Stimulated activated naive B cell treated with anti-CD40 and anti-IgM and Interleukin-4, amounts not matched to agents 10 μg/mL and 1 μg/mL and 100 μg/mL, for 72 hours (primary cell): ENCODE data around the gene TPX2.
"Not testable (repeated sequence)": the region's sequence is repeated elsewhere in the genome, so short reads cannot be mapped to it uniquely, and the experiment has no call there.

Experiments
- ATAC-seq, 2 donors: fragments of 150-1000 bp; cut with Tn5 transposase; replicated peaks; 2 replicates each; pipeline ENCODE4 v1.10.0; 2021; ENCODE audit warnings: moderate library complexity in 1 of 2
- DNase-seq: peaks from one replicate; pipeline ENCODE4 v3.0.0; 2021
- H3K27ac Mint-ChIP-seq: one replicate; pipeline ENCODE4 v1.8.0; 2022; ENCODE audit warnings: mild to moderate bottlenecking, mixed read lengths
- H3K27me3 Mint-ChIP-seq, 2 donors: one replicate each; pipeline ENCODE4 v1.8.0; 2022; ENCODE audit warnings: mixed read lengths in 2 of 2
- H3K36me3 Mint-ChIP-seq, 2 donors: one replicate each; pipeline ENCODE4 v1.8.0; 2022; ENCODE audit warnings: mixed read lengths in 2 of 2, mild to moderate bottlenecking in 1 of 2
- H3K4me1 Mint-ChIP-seq, 2 donors: one replicate each; pipeline ENCODE4 v1.8.0; 2022; ENCODE audit warnings: mixed read lengths in 2 of 2, mild to moderate bottlenecking in 1 of 2
- H3K4me3 Mint-ChIP-seq, 2 donors: one replicate each; pipeline ENCODE4 v1.8.0; 2022; ENCODE audit warnings: mild to moderate bottlenecking in 2 of 2, mixed read lengths in 2 of 2, moderate library complexity in 1 of 2
- H3K9me3 Mint-ChIP-seq, 2 donors: one replicate each; pipeline ENCODE4 v1.8.0; 2022; ENCODE audit warnings: mixed read lengths in 2 of 2, mild to moderate bottlenecking in 1 of 2

The TPX2 gene

DNA sequence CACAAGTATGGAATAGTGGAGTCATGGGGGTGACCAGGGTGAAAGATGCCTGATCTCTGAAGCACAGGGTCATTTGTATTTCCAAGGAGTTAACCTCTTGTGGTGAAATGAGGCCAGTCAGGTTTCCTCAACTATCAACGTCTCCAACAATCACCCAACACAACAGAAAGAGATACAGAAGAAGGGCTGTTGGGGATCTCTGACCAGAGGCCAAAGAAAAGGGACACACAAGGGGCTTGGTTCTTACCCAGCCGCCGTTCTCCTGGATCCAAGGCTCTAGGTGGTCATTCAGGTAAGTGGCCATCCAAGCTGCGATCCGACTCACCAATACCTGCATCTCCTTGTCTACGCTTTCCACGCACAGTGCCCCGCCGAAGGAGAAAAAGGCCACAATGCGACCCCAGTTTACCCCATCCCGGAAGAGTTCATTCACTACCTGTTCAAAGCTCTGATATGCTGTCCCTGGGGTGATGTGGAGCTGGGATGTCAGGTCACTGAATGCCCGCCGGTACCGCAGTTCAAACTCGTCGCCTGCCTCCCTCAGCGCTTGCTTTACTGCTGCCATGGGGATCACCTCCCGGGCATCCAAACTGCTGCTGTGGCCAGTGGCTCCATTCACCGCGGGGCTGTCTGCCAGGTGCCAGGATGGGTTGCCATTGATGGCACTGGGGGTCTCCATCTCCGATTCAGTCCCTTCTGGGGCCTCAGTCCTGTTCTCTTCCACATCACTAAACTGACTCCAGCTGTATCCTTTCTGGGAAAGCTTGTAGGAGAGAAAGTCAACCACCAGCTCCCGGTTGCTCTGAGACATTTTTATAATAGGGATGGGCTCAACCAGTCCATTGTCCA, 17.5 kb upstream of the TPX2 start:
- Mint-ChIP-seq H3K4me1 (peaks cover 15 to 35% of the 10 kb centered on the region in 2 donors), H3K27me3 (no peaks in the 10 kb centered on the region), H3K36me3 (peaks cover 53 to 59% of the 10 kb centered on the region in 2 donors), H3K9me3 (no peaks in the 10 kb centered on the region), H3K4me3 (peak overlapping the region; percentile 91 to 97), H3K27ac (peak overlapping the region; percentile 98)
- no peak for DNase-seq
- ATAC-seq, result no peak

DNA sequence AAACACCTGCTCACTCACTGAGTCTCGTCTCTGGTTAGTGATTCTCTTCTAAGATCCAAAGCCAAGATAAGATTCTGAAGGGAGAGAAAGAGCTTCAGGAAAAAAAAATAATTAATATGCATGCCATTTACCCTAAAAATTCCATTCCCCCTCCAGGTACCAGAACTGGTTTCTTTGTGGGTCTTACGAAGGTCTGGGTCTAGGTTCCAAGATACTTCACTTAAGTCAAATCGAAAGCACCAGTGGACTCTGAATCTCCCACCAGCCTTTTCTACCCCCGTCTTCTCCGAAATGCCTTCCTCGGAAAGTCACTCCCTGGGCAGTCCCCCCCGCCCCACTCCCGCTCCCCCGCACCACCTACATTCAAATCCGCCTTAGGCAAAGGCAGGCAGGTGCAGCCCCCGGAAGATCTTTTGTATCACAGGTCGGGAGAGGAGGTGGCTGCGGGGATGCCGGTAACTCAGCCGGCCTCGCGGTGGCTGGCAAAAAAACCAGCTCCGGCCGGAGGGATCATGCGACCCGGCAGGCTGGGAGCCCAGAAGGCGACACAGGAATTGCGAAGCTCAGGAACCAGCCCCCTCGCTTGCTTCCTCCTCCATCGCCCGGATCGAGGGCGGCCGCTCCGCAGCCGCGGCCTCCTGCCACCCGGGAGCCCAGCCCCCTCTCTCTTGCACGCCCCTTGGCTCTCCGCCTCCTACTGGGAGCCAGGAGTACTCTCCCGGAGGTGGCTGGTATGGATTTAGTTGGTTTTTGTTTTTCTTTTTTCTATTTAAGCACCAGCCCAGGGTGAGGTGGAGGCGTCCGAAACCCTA, 16.6 kb upstream of the TPX2 start, which contains the start of gene BCL2L1:
Gene BCL2L1, minus strand, starts transcription at position 612 of the 812 bp plus-strand sequence. CDS start 650 bp downstream, outside the sequence.
- Mint-ChIP-seq H3K36me3 (peaks cover 50 to 52% of the 10 kb centered on the region in 2 donors), H3K9me3 (no peaks in the 10 kb centered on the region), H3K27ac (peak within 1 kb of the TSS; percentile 98), H3K4me1 (peaks cover 11 to 27% of the 10 kb centered on the region in 2 donors), H3K27me3 (no peaks in the 10 kb centered on the region), H3K4me3 (peak within 1 kb of the TSS; percentile 91 to 97)
- ATAC-seq (peak; percentile 39 to 49), DNase-seq (peak; percentile 74)

DNA sequence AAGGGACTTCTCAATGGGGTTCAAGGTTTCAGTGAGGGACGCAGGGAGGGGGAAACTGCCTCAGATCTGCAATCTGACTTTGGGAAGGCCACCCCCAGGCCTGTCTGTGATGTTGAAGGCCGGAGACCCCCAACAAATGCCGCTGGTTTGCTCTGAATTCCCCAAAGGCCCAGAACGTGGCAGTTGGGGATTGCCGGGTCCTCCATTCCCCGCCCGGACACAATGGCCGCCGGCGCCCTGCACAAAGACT, 16.1 kb upstream of the TPX2 start:
- no peaks in the 10 kb centered on the region for H3K27me3 Mint-ChIP-seq
- peak overlapping the region; percentile 91 to 97 for H3K4me3 Mint-ChIP-seq
- peaks cover 45 to 46% of the 10 kb centered on the region in 2 donors for H3K36me3 Mint-ChIP-seq
- peak; percentile 44 to 47 for ATAC-seq
- no peaks in the 10 kb centered on the region for H3K9me3 Mint-ChIP-seq
- DNase-seq, result no peak
- peak overlapping the region; percentile 98 for H3K27ac Mint-ChIP-seq
- peaks cover 6 to 21% of the 10 kb centered on the region in 2 donors for H3K4me1 Mint-ChIP-seq

DNA sequence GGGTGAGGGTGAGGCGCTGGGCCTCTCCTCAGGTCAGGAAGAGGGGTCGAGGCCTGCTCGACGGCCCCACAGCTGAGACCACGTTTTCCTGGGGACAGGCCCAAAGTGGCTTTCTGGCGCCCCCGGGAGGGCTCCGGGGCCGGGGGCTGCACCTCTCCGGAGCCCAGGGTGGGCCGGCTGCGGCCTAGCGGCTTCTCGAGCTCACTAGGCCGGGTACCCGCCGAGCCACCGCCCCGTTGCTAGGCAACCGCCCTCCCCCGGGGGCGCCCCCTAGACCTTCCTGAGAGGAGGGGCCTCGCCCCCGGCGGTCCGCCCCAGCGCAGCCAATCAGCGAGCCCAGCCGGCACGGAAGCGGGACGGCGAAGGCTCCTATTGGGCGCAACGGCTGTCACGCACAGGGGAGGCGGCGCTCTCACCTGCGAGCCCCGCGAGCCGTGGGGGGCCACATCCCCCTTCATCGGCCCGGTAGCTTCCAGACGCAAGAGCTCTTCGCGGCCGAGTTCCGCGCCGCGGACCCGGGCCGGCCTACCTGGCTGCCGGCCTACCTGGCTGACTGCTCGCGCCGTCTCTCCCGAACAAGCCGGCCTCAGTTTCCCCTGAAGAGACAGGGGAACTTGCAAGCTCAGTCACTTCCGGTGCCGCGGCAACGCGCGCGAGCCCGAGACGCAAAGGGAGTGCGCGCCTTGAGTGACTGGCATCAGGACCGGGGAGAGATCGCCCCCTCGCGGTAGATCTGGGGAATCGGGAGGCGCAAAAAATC, 15.6 kb upstream of the TPX2 start:
- Mint-ChIP-seq H3K27me3 (no peaks in the 10 kb centered on the region), H3K27ac (peak overlapping the region; percentile 98), H3K9me3 (no peaks in the 10 kb centered on the region), H3K4me1 (peaks cover 5 to 17% of the 10 kb centered on the region in 2 donors), H3K36me3 (peaks cover 43 to 44% of the 10 kb centered on the region in 2 donors), H3K4me3 (peak overlapping the region; percentile 91 to 97)
- ATAC-seq (peak; percentile 85 to 90), DNase-seq (peak; percentile 99)

DNA sequence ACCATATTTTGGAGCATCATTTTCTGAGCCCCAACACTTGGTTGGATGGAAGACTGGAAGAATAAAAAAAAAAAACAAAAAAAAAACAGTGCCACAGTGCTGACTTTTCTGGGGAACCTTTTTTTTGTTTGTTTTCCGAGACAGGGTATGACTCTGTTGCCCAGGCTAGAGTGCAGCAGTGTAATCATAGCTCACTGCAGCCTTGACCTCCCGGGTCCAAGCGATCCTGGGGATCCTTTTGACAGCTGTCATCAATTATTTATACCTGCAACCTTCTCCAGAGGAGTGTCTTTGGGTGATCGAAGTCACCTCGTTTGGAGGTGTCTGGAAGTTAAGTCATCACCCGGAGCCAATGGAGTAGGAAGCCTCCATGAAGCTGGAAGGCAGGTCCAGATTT, 7.8 kb upstream of the TPX2 start:
- no peaks in the 10 kb centered on the region for H3K9me3 Mint-ChIP-seq
- ATAC-seq (no peak), DNase-seq (no peak)
- H3K4me3 Mint-ChIP-seq, result no peak overlapping the region
- no peaks in the 10 kb centered on the region for H3K27me3 Mint-ChIP-seq
- no peaks in the 10 kb centered on the region for H3K4me1 Mint-ChIP-seq
- no peaks in the 10 kb centered on the region for H3K36me3 Mint-ChIP-seq
- H3K27ac Mint-ChIP-seq, result no peak overlapping the region

DNA sequence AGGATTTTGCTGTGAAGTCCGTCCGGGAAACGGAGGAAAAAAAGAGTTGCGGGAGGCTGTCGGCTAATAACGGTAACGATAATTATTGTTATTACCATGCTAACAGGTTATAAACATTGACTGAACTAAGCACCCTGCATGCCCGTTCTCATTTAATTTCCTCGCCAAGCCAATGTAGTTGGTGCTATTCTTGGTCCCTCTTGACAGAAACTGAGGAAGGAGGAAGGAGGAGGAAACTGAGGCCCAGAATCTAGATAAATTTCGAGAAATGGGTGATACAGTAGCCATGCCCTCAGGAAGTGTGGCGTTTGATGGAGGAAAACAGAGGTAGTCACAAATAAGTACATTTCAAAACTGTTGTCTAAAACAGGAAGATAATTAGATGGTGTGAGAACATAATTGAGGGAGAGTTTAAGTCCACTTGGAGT, 474 bp downstream of the TPX2 start:
- Mint-ChIP-seq H3K4me1 (no peaks in the 10 kb centered on the region), H3K27ac (no peak overlapping the region), H3K27me3 (no peaks in the 10 kb centered on the region), H3K9me3 (no peaks in the 10 kb centered on the region), H3K36me3 (no peaks in the 10 kb centered on the region), H3K4me3 (no peak overlapping the region)
- ATAC-seq (peak; percentile 3 to 13), DNase-seq (no peak)

DNA sequence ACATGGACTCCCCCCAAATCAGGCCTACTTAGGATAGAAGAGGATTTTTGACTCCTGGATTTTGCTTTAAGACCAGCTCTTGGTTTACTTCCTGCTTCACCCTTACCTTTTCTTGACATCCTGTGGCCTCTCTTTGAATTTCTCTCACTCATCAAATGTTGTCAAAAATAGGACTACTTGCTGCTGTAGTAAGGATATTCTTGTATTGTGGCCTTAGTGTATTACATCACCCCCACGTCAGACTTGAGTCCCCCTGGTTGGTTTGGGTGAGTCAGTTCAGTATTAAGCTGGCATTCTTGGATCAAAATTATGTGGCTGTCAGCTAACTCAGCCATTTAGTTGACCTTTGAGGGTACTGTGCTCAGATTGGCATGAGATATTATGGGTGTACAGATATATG, 1.1 kb downstream of the TPX2 start:
- no peaks in the 10 kb centered on the region for H3K36me3 Mint-ChIP-seq
- no peaks in the 10 kb centered on the region for H3K9me3 Mint-ChIP-seq
- no peak overlapping the region for H3K4me3 Mint-ChIP-seq
- DNase-seq, result no peak
- H3K4me1 Mint-ChIP-seq, result no peaks in the 10 kb centered on the region
- H3K27me3 Mint-ChIP-seq, result no peaks in the 10 kb centered on the region
- no peak overlapping the region for H3K27ac Mint-ChIP-seq
- ATAC-seq, result peak in 1 of 2 donors; percentile 30

DNA sequence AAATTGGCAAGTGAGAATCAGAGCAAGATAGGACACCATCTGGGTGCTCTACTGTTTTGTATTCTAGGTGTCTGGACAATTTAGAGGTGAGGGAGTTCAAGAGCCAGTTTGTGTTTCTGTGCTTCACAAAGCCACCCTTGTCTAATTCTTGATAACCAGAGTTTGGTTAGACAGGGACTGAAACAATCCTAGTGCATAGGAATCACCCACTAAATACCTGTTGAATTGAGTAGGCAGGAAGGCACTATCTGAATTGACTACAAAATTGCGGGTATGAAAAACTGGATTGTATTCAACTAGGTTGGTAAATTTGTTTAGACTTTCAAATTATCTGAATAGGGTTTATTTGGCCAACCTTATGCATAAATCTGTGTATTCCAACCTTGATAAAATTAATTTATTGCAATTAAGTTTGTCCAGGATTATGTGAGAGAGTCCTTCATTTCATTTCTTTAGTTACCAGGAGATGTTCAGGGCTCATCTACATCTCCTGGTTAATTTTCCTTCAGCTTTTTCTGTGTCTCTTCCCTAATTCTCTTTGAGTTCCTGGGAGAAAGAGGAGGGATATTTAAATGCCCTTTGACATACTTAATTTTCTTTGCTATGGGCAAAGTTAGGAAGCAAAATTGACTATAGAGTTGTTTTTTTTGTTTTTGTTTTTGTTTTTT, 1.7 kb downstream of the TPX2 start:
- Mint-ChIP-seq H3K9me3 (no peaks in the 10 kb centered on the region), H3K27me3 (no peaks in the 10 kb centered on the region), H3K36me3 (no peaks in the 10 kb centered on the region), H3K4me1 (no peaks in the 10 kb centered on the region), H3K27ac (no peak overlapping the region), H3K4me3 (no peak overlapping the region)
- ATAC-seq (no peak), DNase-seq (no peak)

DNA sequence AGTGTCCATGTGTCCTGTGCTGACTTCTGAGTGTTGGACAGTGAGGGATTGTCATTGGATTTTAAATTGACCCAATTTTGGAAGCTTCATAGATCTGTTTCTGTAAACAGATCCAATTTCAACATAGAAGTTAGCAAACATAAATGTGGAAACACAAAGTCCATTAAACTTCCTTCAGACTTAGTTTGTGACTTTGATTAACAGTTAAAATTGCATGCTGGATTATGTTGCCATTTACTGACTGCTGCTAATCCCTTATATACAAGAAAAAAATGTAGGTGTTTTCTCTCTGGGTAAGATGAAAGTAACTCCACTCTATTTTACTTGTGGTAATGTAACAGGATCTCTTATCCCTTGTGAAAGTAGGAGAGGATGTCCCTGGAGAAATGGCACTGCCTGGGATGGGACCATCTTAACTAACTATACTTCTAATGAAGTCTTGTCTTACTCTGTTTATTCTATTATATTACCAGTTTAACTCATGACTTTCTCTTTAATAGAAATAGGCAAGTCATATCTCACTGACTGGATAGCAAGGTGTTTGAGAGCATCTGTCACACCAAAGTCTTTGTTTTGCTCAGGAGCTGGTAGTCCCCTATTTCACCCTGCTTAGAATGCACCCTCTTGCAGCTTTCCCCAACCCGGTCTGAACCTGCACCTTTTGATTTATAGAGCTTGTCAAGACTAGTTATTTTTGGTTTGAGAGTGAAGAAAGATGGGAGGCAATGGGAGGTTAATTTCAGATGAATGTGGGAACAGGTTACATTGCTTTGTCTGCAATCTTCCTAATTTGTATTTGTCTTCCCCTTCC, 7.2 kb downstream of the TPX2 start:
- no peak overlapping the region for H3K27ac Mint-ChIP-seq
- peaks cover 0 to 2% of the 10 kb centered on the region in 2 donors for H3K4me1 Mint-ChIP-seq
- H3K4me3 Mint-ChIP-seq, result no peak overlapping the region
- ATAC-seq (no peak), DNase-seq (no peak)
- no peaks in the 10 kb centered on the region for H3K27me3 Mint-ChIP-seq
- no peaks in the 10 kb centered on the region for H3K9me3 Mint-ChIP-seq
- H3K36me3 Mint-ChIP-seq, result no peaks in the 10 kb centered on the region

DNA sequence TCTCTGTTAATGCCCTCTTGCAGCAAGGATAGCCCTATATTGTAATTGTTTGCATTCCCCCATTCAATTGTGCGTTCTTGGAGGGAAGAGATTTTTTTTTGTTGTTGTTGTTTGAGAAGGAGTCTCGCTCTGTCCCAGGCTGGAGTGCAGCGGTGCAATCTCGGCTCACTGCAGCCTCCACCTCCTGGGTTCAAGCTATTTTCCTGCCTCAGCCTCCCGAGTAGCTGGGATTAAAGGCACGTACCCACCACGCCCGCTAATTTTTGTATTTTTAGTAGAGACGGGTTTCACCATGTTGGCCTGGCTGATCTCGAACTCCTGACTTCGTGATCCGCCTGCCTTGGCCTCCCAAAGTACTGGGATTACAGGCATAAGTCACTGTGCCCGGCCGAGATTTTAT, 7.9 kb downstream of the TPX2 start:
- ATAC-seq, result not testable (repeated sequence)

DNA sequence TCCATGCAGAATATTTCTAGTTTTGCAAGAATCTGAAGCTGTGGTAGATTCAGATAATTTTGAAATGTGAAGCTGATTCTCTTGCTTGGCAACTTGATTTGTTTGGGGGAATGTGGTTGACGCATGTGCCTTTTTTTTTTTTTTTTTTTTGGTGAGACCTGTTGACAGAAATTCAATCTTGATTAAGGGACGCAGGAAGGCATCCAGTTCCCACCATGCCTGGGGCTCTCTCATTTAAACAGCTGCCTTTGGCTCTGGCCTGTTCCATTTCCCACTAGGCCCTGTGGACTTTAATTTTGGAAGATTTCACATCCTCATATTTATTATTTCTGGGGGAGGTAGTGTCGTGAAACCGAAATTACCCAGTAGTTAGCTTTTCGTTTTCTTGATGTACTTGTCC, 8.6 kb downstream of the TPX2 start:
- H3K4me3 Mint-ChIP-seq, result no peak overlapping the region
- no peaks in the 10 kb centered on the region for H3K36me3 Mint-ChIP-seq
- no peaks in the 10 kb centered on the region for H3K9me3 Mint-ChIP-seq
- ATAC-seq (no peak), DNase-seq (no peak)
- peaks cover 0 to 2% of the 10 kb centered on the region in 2 donors for H3K4me1 Mint-ChIP-seq
- no peak overlapping the region for H3K27ac Mint-ChIP-seq
- no peaks in the 10 kb centered on the region for H3K27me3 Mint-ChIP-seq

More for the DNA sequence above, 7.9 kb downstream of the TPX2 start:
- H3K27ac Mint-ChIP-seq, H3K36me3 Mint-ChIP-seq, H3K27me3 Mint-ChIP-seq, H3K4me1 Mint-ChIP-seq, DNase-seq, H3K9me3 Mint-ChIP-seq, H3K4me3 Mint-ChIP-seq: not testable (repeated sequence)

DNA sequence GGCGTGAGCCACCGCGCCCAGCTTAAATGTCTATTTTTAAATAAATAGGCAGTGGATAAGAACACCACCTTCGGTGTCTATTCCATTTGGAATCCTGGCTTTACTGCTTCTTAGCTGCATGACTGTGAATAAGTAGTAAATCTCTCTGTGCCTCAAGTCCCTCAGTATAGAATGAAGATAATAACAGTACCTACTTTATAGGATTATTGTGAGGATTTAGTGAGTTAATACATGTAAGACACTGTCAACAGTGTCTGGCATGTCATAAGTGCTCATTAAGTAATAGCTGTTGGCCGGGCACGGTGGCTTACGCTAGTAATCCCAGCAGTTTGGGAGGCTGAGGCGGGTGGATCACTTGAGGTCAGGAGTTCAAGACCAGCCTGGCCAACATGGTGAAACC, 10.1 kb downstream of the TPX2 start:
- Mint-ChIP-seq H3K27ac (no peak overlapping the region), H3K27me3 (no peaks in the 10 kb centered on the region), H3K4me3 (no peak overlapping the region), H3K9me3 (no peaks in the 10 kb centered on the region), H3K36me3 (no peaks in the 10 kb centered on the region), H3K4me1 (peaks cover 0 to 2% of the 10 kb centered on the region in 2 donors)
- no peak for DNase-seq
- ATAC-seq, result no peak

DNA sequence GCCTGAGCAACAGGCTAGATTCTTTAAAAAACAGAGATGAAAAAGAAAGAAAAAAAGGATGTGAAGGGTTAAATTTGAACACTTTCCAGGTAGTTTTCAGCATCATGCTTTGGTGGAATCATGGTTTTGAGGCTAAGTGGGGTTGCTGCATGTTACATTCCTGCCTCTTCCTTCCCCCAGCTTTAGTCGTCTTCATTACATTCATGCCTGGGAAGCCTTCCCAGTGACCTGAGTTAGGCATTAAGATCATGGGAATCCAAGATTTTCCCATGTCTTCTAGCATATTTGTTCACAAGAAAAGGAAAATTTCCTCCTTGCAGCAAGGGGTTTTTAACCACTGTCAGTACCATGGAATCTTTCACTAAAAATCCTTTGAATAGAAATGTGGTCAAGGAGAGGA, 12.0 kb downstream of the TPX2 start:
- no peak overlapping the region for H3K27ac Mint-ChIP-seq
- H3K36me3 Mint-ChIP-seq, result no peaks in the 10 kb centered on the region
- DNase-seq (no peak), ATAC-seq (no peak)
- H3K4me3 Mint-ChIP-seq, result no peak overlapping the region
- no peaks in the 10 kb centered on the region for H3K9me3 Mint-ChIP-seq
- H3K27me3 Mint-ChIP-seq, result no peaks in the 10 kb centered on the region
- peaks cover 0 to 2% of the 10 kb centered on the region in 2 donors for H3K4me1 Mint-ChIP-seq
